Measurements from ENCODE around the gene PDGFRB.

PDGFRB gene

GRCh38 chr5:150181766-150182545, 26.3 kb upstream of the PDGFRB start:
- no peak for DNase-seq

- no peak for DNase-seq
Measured at GRCh38 chr5:150181027-150181426, 25.4 kb upstream of the PDGFRB start.

- DNase-seq = no peak
Measured at GRCh38 chr5:150180241-150181026, 24.8 kb upstream of the PDGFRB start.

GRCh38 chr5:150179019-150179620, 23.5 kb upstream of the PDGFRB start:
- no peak for DNase-seq

GRCh38 chr5:150178262-150178661, 22.6 kb upstream of the PDGFRB start:
- no peak for DNase-seq

- DNase-seq = no peak
Measured at GRCh38 chr5:150177721-150178120, 22.1 kb upstream of the PDGFRB start.

- no peak for DNase-seq
Measured at GRCh38 chr5:150176745-150177477, 21.3 kb upstream of the PDGFRB start.

GRCh38 chr5:150175536-150175935, 19.9 kb upstream of the PDGFRB start:
- no peak for DNase-seq

GRCh38 chr5:150175076-150175475, 19.4 kb upstream of the PDGFRB start:
- DNase-seq = no peak

- DNase-seq = no peak
Measured at GRCh38 chr5:150174285-150174684, 18.6 kb upstream of the PDGFRB start.

GRCh38 chr5:150173161-150173560, 17.5 kb upstream of the PDGFRB start:
- no peak for DNase-seq

- no peak for DNase-seq
Measured at GRCh38 chr5:150172556-150172955, 16.9 kb upstream of the PDGFRB start.

GRCh38 chr5:150172145-150172544, 16.5 kb upstream of the PDGFRB start:
- no peak for DNase-seq

GRCh38 chr5:150168864-150169263, 13.2 kb upstream of the PDGFRB start:
- DNase-seq = no peak

- no peak for DNase-seq
Measured at GRCh38 chr5:150167908-150168307, 12.3 kb upstream of the PDGFRB start.

GRCh38 chr5:150167512-150167850, 11.8 kb upstream of the PDGFRB start:
- no peak for DNase-seq

- no peak for DNase-seq
Measured at GRCh38 chr5:150166650-150167511, 11.2 kb upstream of the PDGFRB start, which contains the start of gene CDX1. TSS of gene CDX1 (plus strand) at chr5:150166778. CDS start at chr5:150166877, 99 bp downstream.

GRCh38 chr5:150166037-150166649, 10.5 kb upstream of the PDGFRB start:
- DNase-seq = no peak

- no peak for DNase-seq
Measured at GRCh38 chr5:150164211-150164980, 8.8 kb upstream of the PDGFRB start.

GRCh38 chr5:150163547-150164059, 8.0 kb upstream of the PDGFRB start:
- no peak for DNase-seq

- DNase-seq = no peak
Measured at GRCh38 chr5:150163035-150163434, 7.4 kb upstream of the PDGFRB start.
